OCI-LY7 (cell line): ENCODE results near the gene MAP3K6. TPM values are rescaled to one million over a fixed set of nuclear protein-coding genes. Genes with fewer than 3 reads are reported as not detected.

ENCODE experiments used
- BruUV-seq: library from RNA; stranded (reverse); fragments of 400-500 nt; replicated peaks from 2 replicates; lab custom pipeline; 2021; lab: Mats Ljungman, UMichigan
- CTCF ChIA-PET: fragments of 300-600 bp; sonication (Branson Sonifier 250); formaldehyde crosslinking; loops from one replicate; lab custom pipeline; 2022; ENCODE audit warnings: antibody characterized with exemption; ENCODE audit not compliant: unreplicated experiment; lab: Charles Lee
- POLR2A ChIA-PET: fragments of 300-600 bp; sonication (Branson Sonifier 250); formaldehyde crosslinking; loops from one replicate; lab custom pipeline; 2022; ENCODE audit warnings: antibody characterized with exemption; lab: Charles Lee
- DNase-seq: peaks from one replicate; pipeline ENCODE4 v3.0.0-alpha.2; 2015; ENCODE audit warnings: low spot score
- H2AFZ ChIP-seq: fragments of 200-600 bp; sonication (generic), shearing (Covaris generic); 2 replicates; pipeline ENCODE4 v1.6.1; 2014; ENCODE audit warnings: mild to moderate bottlenecking, antibody characterized with exemption, low read length, moderate library complexity
- H3K27ac ChIP-seq: fragments of 200-600 bp; sonication (generic); 2 replicates; pipeline ENCODE4 v1.5.1; 2014; ENCODE audit warnings: mixed run types, low read depth, mild to moderate bottlenecking, moderate library complexity, low read length, inconsistent platforms; ENCODE audit not compliant: poor library complexity, severe bottlenecking
- H3K36me3 ChIP-seq: fragments of 200-600 bp; sonication (generic); 2 replicates; pipeline ENCODE4 v1.6.1; 2014; ENCODE audit warnings: mild to moderate bottlenecking, antibody characterized with exemption, low read length, moderate library complexity, mixed read lengths; ENCODE audit not compliant: insufficient read depth
- H3K4me1 ChIP-seq: fragments of 200-600 bp; sonication (generic); 2 replicates; pipeline ENCODE4 v1.5.1; 2014; ENCODE audit warnings: mild to moderate bottlenecking, low read length; ENCODE audit not compliant: insufficient read depth, poor library complexity, severe bottlenecking
- H3K4me2 ChIP-seq: fragments of 200-600 bp; sonication (generic); 2 replicates; pipeline ENCODE4 v1.6.1; 2014; ENCODE audit warnings: mild to moderate bottlenecking, low read length
- H3K4me3 ChIP-seq: fragments of 200-600 bp; sonication (generic); 2 replicates; pipeline ENCODE4 v1.5.1; 2014; ENCODE audit warnings: mild to moderate bottlenecking, low read depth, low read length; ENCODE audit not compliant: poor library complexity, severe bottlenecking
- H3K79me2 ChIP-seq: fragments of 200-600 bp; sonication (generic); 2 replicates; pipeline ENCODE4 v1.6.1; 2016; ENCODE audit warnings: low read depth, mild to moderate bottlenecking, low read length, moderate library complexity, mixed read lengths; ENCODE audit not compliant: insufficient read depth
- H3K9me2 ChIP-seq: fragments of 200-600 bp; sonication (generic); 2 replicates; pipeline ENCODE4 v1.6.1; 2016; ENCODE audit warnings: mild to moderate bottlenecking, low read length, mixed read lengths; ENCODE audit not compliant: insufficient read depth
- H3K9me3 ChIP-seq: fragments of 200-600 bp; sonication (generic); 2 replicates; pipeline ENCODE4 v1.6.1; 2014; ENCODE audit warnings: mild to moderate bottlenecking, mixed run types, low read length, mixed read lengths
- H4K20me1 ChIP-seq: fragments of 200-600 bp; sonication (generic); 2 replicates; pipeline ENCODE4 v1.6.1; 2014; ENCODE audit warnings: mild to moderate bottlenecking, antibody characterized with exemption, low read length, moderate library complexity, mixed read lengths; ENCODE audit not compliant: insufficient read depth
- CTCF ChIP-seq: fragments of 200-600 bp; sonication (generic); conservative IDR thresholded peaks from 2 replicates; pipeline ENCODE4 v1.5.1; 2014; ENCODE audit warnings: mild to moderate bottlenecking, antibody characterized with exemption, low read length, moderate library complexity, mixed read lengths
- EZH2phosphoT487 ChIP-seq: fragments of 200-600 bp; sonication (generic); IDR thresholded peaks from 2 replicates; pipeline ENCODE4 v1.6.1; 2018; ENCODE audit warnings: low read depth, borderline replicate concordance, mild to moderate bottlenecking, mixed run types, antibody characterized with exemption, low read length, moderate library complexity, mixed read lengths
- intact Hi-C: fragments of 100-400 bp; cut with micrococcal nuclease; formaldehyde crosslinking; loops from one replicate; pipeline ENCODE4 v1.10.0; 2022; ENCODE audit not compliant: unreplicated experiment
- total RNA-seq, 2 experiments: library from RNA; depleted of rRNA in 1 of 2; stranded (reverse); fragments of >200 nt in 1 of 2; shearing (Covaris generic) in 1 of 2; gene quantifications; 2 replicates each; pipeline ENCODE4 v1.2.3, GENCODE V29; 2014 to 2022

Gene MAP3K6
- total RNA-seq, 2 experiments from 2014 or later = 5.9 to 8.0 TPM

GRCh38 chr1:27359822-27360158 is 7.0 kb downstream of the MAP3K6 start:
- no peaks in the 10 kb centered on the region for H3K79me2 ChIP-seq
- no peak overlapping the region for H2AFZ ChIP-seq
- BruUV-seq = no TSS peak
- H3K9me2 ChIP-seq = no peaks in the 10 kb centered on the region
- intact Hi-C loops = loop anchor here (10.0 kb wide), 1 partner anchor 55 kb away; no protein-coding TSS in a partner anchor
- no peaks in the 10 kb centered on the region for H3K9me3 ChIP-seq
- POLR2A ChIA-PET = no interaction called here
- TF ChIP-seq CTCF (no peak), EZH2phosphoT487 (no peak)
- H3K27ac ChIP-seq = no peak overlapping the region
- H3K4me3 ChIP-seq = no peak overlapping the region
- CTCF ChIA-PET = no interaction called here
- H3K36me3 ChIP-seq = no peaks in the 10 kb centered on the region
- no peaks in the 10 kb centered on the region for H4K20me1 ChIP-seq
- DNase-seq = no peak
- peaks cover 28% of the 10 kb centered on the region for H3K4me1 ChIP-seq
- peak overlapping the region; percentile 49; the same call in 1 of the 2 replicates for H3K4me2 ChIP-seq

DNA sequence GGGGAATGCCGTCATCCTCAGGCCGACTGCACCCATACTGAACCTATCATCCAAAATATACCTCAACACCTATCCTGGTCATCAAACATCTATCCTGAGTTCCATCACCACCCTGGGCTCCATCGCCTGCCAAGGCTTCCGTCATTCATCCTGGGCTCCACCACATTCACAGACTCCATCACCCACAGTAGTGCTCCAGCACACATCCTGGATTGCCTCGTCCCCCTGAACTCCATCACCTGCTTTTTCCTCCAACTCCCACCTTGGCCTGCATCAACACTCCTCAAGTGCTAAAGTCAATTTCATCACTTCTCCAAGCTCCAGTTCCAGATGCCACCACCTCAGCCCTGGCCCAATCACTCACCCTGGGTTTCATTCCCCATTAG is 7.8 kb downstream of the MAP3K6 start:
- DNase-seq = no peak
- Histone ChIP-seq H3K9me3 (no peaks in the 10 kb centered on the region), H3K4me1 (peaks cover 26% of the 10 kb centered on the region), H3K36me3 (no peaks in the 10 kb centered on the region), H3K27ac (no peak overlapping the region), H2AFZ (no peak overlapping the region), H3K9me2 (no peaks in the 10 kb centered on the region), H4K20me1 (no peaks in the 10 kb centered on the region), H3K79me2 (no peaks in the 10 kb centered on the region), H3K4me3 (no peak overlapping the region), H3K4me2 (no peak overlapping the region)
- ChIA-PET POLR2A (no interaction called here), CTCF (no interaction called here)
- no TSS peak for BruUV-seq
- TF ChIP-seq EZH2phosphoT487 = no peak
- TF ChIP-seq CTCF = no peak
- intact Hi-C loops = loop anchor here (10.0 kb wide), 1 partner anchor 54 kb away; no protein-coding TSS in a partner anchor

DNA sequence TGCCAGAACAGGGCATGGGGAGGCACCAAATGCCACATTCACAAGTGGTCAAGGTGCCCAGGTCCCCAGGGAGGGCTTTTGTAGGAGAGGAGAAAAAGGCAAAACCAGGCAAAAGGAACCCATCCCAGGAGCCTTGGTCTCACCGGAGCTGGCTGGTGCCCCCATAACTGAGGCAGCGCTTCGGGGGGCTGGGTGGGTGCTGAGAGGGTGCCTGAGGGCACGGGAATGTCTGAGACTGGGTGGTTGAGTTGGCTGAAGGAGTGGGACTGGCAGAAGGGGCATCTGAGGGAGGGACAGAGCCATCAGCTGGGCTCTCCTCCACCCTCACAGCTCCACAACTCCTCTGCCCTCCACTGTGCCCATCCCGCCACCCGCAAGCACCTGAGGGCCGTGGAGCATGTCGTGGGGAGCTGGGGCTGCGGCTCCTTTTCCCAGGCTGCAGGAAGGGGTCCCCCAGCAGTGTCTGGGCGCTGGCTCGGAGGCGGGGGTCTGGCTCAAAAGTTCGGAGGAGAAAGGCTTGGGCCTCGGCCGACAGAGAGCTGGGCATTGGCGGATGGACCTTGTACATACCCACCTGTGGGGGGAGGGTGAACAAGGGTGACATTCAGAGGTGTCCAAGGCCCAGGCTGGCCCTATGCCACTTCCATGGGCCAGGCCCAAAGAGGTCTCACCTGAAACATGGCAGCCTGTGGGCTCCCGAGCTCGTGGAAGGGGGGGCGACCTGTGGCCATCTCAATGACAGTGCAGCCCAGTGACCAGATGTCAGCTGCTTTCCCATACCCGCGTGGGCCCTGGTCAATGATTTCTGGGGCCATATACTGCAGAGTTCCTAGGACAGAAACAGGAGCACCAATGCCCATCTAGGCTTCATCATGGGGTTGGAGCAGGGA is 8.5 kb downstream of the MAP3K6 start:
- no peak for TF ChIP-seq CTCF
- no peak for TF ChIP-seq EZH2phosphoT487
- DNase-seq = no peak
- intact Hi-C loops = loop anchor here (10.0 kb wide), 1 partner anchor 53 kb away; no protein-coding TSS in a partner anchor
- BruUV-seq = no TSS peak
- H3K79me2 ChIP-seq = no peaks in the 10 kb centered on the region
- ChIA-PET CTCF (interaction anchor here (1.1 kb wide), 1 partner anchor 56 kb away, joined by 5 read pairs; no protein-coding TSS in a partner anchor), POLR2A (no interaction called here)
- peak overlapping the region; percentile 84 for H3K4me2 ChIP-seq
- no peak overlapping the region; the same call in 1 of the 2 replicates for H2AFZ ChIP-seq
- no peaks in the 10 kb centered on the region for H3K9me2 ChIP-seq
- no peak overlapping the region for H3K27ac ChIP-seq
- H3K4me1 ChIP-seq = peaks cover 26% of the 10 kb centered on the region
- H3K9me3 ChIP-seq = no peaks in the 10 kb centered on the region
- no peaks in the 10 kb centered on the region for H4K20me1 ChIP-seq
- H3K36me3 ChIP-seq = no peaks in the 10 kb centered on the region
- no peak overlapping the region for H3K4me3 ChIP-seq
